Panc1 (cell line): ENCODE measurements around the gene LHX2.

ENCODE experiments used
- CTCF ChIP-seq: fragments of 450-650 bp; IDR thresholded peaks from 2 replicates; pipeline ENCODE4 v1.5.1; 2017; ENCODE audit warnings: mild to moderate bottlenecking
- SIN3A ChIP-seq: IDR thresholded peaks from 2 replicates; pipeline ENCODE4 v1.6.1; 2012; ENCODE audit warnings: low read depth, mild to moderate bottlenecking, low read length, moderate library complexity, borderline replicate concordance; ENCODE audit not compliant: insufficient read depth
- TF ChIP-seq, protein P1 (sequence below), 2 experiments: IDR thresholded peaks; 2 replicates each; pipeline ENCODE4 v1.6.1; 2011 to 2012; ENCODE audit warnings: low read depth in 2 of 2, control low read depth in 1 of 2, low read length in 1 of 2, mild to moderate bottlenecking in 1 of 2, moderate library complexity in 1 of 2; ENCODE audit not compliant: insufficient read depth in 1 of 2

- TF ChIP-seq CTCF: no peak
- no peak for TF ChIP-seq SIN3A
- TF ChIP-seq, protein P1, sequence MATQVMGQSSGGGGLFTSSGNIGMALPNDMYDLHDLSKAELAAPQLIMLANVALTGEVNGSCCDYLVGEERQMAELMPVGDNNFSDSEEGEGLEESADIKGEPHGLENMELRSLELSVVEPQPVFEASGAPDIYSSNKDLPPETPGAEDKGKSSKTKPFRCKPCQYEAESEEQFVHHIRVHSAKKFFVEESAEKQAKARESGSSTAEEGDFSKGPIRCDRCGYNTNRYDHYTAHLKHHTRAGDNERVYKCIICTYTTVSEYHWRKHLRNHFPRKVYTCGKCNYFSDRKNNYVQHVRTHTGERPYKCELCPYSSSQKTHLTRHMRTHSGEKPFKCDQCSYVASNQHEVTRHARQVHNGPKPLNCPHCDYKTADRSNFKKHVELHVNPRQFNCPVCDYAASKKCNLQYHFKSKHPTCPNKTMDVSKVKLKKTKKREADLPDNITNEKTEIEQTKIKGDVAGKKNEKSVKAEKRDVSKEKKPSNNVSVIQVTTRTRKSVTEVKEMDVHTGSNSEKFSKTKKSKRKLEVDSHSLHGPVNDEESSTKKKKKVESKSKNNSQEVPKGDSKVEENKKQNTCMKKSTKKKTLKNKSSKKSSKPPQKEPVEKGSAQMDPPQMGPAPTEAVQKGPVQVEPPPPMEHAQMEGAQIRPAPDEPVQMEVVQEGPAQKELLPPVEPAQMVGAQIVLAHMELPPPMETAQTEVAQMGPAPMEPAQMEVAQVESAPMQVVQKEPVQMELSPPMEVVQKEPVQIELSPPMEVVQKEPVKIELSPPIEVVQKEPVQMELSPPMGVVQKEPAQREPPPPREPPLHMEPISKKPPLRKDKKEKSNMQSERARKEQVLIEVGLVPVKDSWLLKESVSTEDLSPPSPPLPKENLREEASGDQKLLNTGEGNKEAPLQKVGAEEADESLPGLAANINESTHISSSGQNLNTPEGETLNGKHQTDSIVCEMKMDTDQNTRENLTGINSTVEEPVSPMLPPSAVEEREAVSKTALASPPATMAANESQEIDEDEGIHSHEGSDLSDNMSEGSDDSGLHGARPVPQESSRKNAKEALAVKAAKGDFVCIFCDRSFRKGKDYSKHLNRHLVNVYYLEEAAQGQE (IDR thresholded peaks at IDR 0.05; ENCODE audit: insufficient read depth in 1 of 2, low read depth in 2 of 2, low read length in 1 of 2): no peak
These were observed 9.6 kb upstream of the LHX2 start for GRCh38 chr9:124001866-124002525.
